ENCODE results near the gene STRA6.

DNA sequence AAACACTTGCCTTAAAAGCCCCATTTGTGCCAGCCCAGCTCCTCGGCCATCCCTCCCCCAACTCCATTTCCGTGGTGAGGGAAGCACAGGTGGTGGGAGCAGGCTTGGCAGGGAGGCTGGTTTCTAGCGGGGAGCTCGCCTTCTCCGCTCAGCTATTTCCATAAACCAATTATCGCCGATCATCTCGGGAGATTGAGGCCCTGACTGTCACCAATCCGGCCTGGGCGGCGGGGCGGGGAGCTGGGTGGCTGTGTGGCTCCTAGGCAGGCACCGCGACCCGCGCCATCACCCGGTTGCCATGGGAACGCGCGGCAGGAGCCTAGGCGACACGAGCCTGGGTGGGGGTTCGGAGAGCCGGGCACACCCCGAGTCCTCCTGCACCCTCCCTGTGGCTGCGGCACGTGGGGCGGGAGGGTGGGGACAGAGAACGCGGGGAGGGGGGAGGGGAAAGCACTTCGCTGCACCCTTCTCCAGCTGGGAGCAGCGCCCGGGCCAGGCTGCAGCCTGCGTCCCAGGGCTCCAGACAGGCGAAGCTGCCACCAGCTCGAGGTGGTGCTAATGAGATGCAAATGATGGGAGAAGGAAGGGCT lies 42.9 kb upstream of the STRA6 start:
- TF ChIP-seq, protein P1, sequence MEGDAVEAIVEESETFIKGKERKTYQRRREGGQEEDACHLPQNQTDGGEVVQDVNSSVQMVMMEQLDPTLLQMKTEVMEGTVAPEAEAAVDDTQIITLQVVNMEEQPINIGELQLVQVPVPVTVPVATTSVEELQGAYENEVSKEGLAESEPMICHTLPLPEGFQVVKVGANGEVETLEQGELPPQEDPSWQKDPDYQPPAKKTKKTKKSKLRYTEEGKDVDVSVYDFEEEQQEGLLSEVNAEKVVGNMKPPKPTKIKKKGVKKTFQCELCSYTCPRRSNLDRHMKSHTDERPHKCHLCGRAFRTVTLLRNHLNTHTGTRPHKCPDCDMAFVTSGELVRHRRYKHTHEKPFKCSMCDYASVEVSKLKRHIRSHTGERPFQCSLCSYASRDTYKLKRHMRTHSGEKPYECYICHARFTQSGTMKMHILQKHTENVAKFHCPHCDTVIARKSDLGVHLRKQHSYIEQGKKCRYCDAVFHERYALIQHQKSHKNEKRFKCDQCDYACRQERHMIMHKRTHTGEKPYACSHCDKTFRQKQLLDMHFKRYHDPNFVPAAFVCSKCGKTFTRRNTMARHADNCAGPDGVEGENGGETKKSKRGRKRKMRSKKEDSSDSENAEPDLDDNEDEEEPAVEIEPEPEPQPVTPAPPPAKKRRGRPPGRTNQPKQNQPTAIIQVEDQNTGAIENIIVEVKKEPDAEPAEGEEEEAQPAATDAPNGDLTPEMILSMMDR (IDR thresholded peaks at IDR 0.05) = no peak
- TF ChIP-seq EP300 (IDR thresholded peaks at IDR 0.05) (no peak), POLR2AphosphoS5 (IDR thresholded peaks at IDR 0.05) (no peak)
